ENCODE results near the gene RAB20.
"Not testable (repeated sequence)": the region's sequence is repeated elsewhere in the genome, so short reads cannot be mapped to it uniquely, and the experiment has no call there.

Gene RAB20
- total RNA-seq, result 1.2 to 3.5 reads per million in 2 experiments

GRCh38 chr13:110561344-110562035 lies at the start of gene RAB20:
Gene RAB20 (minus strand): TSS chr13:110561722. CDS start chr13:110561519, 203 bp downstream.
- peak; percentile 48 for DNase-seq (ENCODE audit: low read depth)

GRCh38 chr13:110610955-110611595 lies 49.6 kb upstream of the RAB20 start:
- DNase-seq (ENCODE audit: low read depth), result no peak

GRCh38 chr13:110607675-110608224 lies 46.2 kb upstream of the RAB20 start:
- no peak for DNase-seq (ENCODE audit: low read depth)

GRCh38 chr13:110606281-110606680 lies 44.8 kb upstream of the RAB20 start:
- DNase-seq (ENCODE audit: low read depth), result not testable (repeated sequence)

GRCh38 chr13:110605132-110605531 lies 43.6 kb upstream of the RAB20 start:
- DNase-seq (ENCODE audit: low read depth), result no peak

- DNase-seq (ENCODE audit: low read depth), result no peak
Measured at GRCh38 chr13:110600980-110601379, 39.5 kb upstream of the RAB20 start.

- DNase-seq (ENCODE audit: low read depth), result no peak
Measured at GRCh38 chr13:110600261-110600819, 38.8 kb upstream of the RAB20 start.

GRCh38 chr13:110597041-110597689 lies 35.6 kb upstream of the RAB20 start:
- no peak for DNase-seq (ENCODE audit: low read depth)

GRCh38 chr13:110593430-110594130 lies 32.1 kb upstream of the RAB20 start:
- no peak for DNase-seq (ENCODE audit: low read depth)

- no peak for DNase-seq (ENCODE audit: low read depth)
Measured at GRCh38 chr13:110592665-110593064, 31.1 kb upstream of the RAB20 start.

GRCh38 chr13:110590577-110590976 lies 29.1 kb upstream of the RAB20 start:
- DNase-seq (ENCODE audit: low read depth), result no peak

- no peak for DNase-seq (ENCODE audit: low read depth)
Measured at GRCh38 chr13:110589793-110590390, 28.4 kb upstream of the RAB20 start.

- no peak for DNase-seq (ENCODE audit: low read depth)
Measured at GRCh38 chr13:110583178-110583865, 21.8 kb upstream of the RAB20 start.

- no peak for DNase-seq (ENCODE audit: low read depth)
Measured at GRCh38 chr13:110582421-110582954, 21.0 kb upstream of the RAB20 start.

GRCh38 chr13:110581506-110582185 lies 20.1 kb upstream of the RAB20 start:
- DNase-seq (ENCODE audit: low read depth), result no peak

- DNase-seq (ENCODE audit: low read depth), result no peak
Measured at GRCh38 chr13:110580800-110581199, 19.3 kb upstream of the RAB20 start.

GRCh38 chr13:110578363-110578762 lies 16.8 kb upstream of the RAB20 start:
- no peak for DNase-seq (ENCODE audit: low read depth)

GRCh38 chr13:110576736-110577476 lies 15.4 kb upstream of the RAB20 start:
- DNase-seq (ENCODE audit: low read depth), result no peak

GRCh38 chr13:110576070-110576394 lies 14.5 kb upstream of the RAB20 start:
- DNase-seq (ENCODE audit: low read depth), result no peak
